Activated CD4-positive, CD25-positive, alpha-beta regulatory T cell treated with anti-CD3 and anti-CD28 coated beads, Interleukin-2, amount 50 U/mL, for 16 hours (primary cell): ENCODE measurements around the gene DNAH14.

Source experiments
- DNase-seq: peaks from one replicate; pipeline ENCODE4 v3.0.0-alpha.2; 2020; ENCODE audit warnings: low read depth, low spot score

DNAH14 gene

DNA sequence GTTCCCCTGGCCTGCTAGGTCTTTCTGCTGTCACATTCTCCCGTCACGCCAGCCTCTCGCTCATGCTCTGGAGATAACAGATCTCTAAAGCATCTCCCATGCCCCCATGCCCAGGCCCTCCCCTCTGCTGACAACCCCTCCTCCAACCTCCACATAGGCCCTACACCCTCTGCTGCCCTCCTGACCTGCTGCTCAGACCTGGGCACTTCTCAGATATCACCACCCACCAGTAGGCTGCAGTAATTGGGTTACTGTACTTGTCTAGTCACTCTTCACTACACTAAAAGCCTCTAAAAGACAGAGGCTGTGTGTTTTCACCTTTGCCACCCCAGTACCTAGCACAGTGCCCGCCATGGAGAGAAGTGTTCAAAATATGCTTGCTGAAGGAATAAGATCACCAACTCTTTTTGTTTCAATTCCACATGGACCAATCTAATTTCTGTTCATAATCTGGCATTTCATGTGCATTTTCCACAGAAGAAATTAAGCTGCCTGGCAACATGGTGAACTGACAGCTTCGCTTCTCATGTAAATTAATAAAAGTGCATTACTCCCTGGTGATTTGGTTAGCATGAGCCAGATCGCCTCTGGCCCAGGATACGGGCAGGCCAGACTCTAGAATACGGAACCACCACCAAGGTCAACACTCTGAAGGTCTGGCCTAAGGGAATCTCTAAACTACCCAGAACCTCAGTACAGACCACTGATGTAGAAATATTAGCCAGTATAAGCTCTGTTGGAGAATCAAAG lies 477.7 kb downstream of the DNAH14 start:
- DNase-seq, result no peak

DNA sequence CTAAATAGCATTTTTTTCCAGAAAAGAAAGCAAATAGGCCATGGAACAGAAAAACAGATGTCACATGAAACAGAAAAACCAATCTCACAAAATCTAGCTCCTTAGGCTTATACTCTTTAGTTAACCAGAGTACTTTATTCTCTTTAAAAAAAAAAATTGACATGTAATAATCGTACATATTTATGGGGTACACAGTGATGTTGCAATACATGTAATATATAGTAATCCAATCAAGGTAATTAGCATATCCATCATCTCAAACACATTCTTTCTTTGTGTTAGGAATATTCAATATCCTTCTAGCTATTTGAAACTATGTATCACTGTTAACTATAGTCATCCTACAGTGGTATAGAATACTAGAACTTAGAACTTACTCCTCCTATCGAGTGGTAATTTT lies 478.3 kb downstream of the DNAH14 start:
- no peak for DNase-seq

DNA sequence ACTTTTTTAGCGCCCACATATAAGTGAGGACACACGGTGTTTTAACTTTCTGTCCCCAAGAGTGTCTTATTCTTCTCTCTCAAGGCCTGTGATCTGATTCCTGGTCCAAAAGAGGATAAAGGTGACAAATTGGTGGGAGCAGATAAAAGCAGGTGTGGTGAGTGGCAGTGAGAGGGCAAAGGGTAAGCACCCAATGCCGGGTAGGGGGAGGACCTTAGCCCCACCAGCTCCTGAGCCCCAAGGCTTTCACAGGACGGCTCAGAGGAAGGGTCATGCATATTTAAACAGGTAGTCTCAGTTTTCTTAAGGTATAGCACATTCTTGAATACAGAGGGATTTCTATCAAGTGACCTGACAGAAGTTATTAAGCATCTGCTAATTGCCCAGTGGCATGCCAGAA lies 478.8 kb downstream of the DNAH14 start:
- DNase-seq, result no peak

- no peak for DNase-seq
These were observed 479.6 kb downstream of the DNAH14 start for GRCh38 chr1:225409051-225409450.

- no peak for DNase-seq
These were observed 480.6 kb downstream of the DNAH14 start for GRCh38 chr1:225410036-225410435.

- no peak for DNase-seq
These were observed 482.8 kb downstream of the DNAH14 start for GRCh38 chr1:225412321-225412720.

DNA sequence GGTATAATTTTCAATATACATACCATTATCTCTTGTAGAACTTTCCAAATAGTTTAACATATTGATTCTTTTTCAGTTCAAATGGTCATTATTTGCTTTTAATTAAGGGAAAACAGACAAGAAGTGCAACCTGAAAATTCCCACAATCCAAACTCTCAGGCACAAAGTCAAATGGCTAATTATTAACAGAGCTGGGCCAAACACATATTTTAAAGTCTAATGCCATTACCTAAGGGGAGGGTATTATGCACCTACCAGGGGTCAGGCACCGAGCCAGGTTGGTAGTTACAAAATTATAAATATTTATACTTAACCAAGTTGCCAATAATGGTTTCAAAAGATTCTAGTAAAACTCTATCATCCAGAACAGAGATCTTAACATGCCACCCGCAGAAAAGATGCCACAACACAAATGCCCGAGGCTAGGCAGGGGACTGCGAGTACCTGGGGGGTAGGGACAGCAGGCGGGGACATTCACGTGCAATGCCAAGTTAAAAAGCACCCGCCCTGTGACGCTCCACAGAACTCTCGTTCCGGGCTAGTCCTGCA lies 483.4 kb downstream of the DNAH14 start:
- no peak for DNase-seq

GRCh38 chr1:225413708-225414375 lies 484.4 kb downstream of the DNAH14 start:
- DNase-seq, result no peak

GRCh38 chr1:225415307-225415706 lies 485.8 kb downstream of the DNAH14 start:
- no peak for DNase-seq

GRCh38 chr1:225415967-225416745 lies 486.7 kb downstream of the DNAH14 start:
- DNase-seq, result no peak

DNA sequence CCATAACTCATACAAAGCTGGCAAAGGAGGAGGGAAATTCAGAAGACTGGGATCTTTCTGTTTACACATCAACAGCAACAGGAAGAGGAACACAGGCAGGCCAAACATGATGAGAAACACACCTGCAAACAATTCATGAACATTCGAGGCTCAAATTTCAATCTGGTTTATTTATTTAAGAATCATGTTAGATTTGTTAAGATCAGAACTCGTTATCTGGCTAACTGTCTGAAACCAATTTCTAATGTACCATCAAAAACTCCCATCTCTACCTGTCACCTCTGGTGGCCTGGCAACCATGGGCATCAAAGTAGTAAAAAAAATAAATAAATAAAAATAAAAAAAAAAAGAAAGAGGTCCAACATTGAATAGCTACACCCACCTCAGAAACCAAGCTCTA lies 488.6 kb downstream of the DNAH14 start:
- DNase-seq, result no peak

- no peak for DNase-seq
These were observed 489.1 kb downstream of the DNAH14 start for GRCh38 chr1:225418598-225418997.

DNA sequence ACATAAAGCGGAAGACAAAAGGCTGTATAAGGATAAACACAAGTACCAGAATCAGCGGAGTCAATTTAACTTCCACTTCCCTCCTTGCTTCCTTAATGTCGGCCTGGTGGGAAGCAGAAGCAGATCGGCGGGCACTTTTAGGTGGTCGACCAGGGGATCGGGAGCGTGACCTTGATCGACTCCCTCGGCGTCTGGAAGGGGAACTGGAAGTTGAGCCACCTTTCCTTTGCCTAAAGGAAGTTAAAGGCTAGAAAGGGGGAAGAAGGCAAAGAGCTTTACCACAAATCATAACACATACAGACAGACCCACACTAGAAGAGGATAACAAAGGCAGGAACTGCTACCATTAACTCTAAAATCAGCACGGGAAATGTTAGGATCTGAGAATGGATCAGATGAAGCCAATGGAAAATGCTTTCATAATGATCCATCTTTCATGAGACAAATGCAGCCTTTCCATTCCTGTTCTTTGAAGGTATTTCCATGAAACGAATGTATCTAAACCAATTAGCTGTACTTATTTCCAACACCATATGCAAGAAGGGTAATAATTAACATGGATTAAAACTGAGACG lies 492.6 kb downstream of the DNAH14 start:
- DNase-seq, result no peak

- DNase-seq, result no peak
These were observed 493.5 kb downstream of the DNAH14 start for GRCh38 chr1:225422795-225423517.

DNA sequence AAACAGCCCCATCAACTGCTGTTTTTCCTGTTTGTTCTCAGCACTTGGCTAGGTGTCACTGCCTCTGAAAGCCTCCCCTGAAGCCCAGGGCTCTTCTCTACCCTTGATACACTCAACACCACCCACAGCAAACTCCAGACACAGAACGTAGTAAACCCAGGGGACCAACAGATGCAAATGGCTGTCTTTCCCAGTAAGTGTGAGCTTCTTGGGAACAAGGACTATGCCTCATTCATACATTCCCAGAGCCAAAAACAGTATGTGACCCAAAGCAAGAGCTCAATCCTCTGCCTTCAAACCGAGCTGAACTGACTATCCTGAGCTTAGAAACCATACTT lies 494.0 kb downstream of the DNAH14 start:
- no peak for DNase-seq

DNA sequence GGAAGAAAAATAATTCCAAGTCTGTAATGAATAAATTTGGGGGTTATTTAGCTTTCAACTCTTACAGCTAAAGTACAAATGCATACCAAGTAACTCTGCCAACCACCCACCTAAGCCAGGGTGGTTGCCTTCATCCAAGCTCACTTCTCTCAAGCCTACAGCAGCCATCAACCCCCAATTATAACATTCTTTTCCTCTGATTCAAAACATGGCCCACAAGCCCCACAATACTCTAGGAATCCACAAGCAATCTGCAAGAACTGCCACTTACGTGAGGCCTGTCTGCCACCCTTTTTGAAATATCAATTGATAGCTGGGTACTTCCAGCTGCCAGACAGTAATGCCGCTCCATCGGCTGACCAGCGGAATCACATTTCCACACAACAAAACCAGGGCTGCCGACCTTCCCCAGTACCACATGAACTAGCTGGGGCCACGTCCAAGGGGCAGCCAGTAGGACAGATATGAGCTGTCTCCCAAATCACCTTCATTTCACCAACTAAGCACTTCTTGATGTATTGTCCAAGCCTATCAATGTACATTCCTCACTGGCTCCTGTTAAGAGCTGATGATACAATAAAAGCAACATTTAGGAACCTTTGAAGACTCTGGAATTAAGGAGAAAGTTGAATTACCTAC lies 495.2 kb downstream of the DNAH14 start:
- DNase-seq, result no peak

GRCh38 chr1:225425201-225425786 lies 495.8 kb downstream of the DNAH14 start:
- DNase-seq, result no peak

DNA sequence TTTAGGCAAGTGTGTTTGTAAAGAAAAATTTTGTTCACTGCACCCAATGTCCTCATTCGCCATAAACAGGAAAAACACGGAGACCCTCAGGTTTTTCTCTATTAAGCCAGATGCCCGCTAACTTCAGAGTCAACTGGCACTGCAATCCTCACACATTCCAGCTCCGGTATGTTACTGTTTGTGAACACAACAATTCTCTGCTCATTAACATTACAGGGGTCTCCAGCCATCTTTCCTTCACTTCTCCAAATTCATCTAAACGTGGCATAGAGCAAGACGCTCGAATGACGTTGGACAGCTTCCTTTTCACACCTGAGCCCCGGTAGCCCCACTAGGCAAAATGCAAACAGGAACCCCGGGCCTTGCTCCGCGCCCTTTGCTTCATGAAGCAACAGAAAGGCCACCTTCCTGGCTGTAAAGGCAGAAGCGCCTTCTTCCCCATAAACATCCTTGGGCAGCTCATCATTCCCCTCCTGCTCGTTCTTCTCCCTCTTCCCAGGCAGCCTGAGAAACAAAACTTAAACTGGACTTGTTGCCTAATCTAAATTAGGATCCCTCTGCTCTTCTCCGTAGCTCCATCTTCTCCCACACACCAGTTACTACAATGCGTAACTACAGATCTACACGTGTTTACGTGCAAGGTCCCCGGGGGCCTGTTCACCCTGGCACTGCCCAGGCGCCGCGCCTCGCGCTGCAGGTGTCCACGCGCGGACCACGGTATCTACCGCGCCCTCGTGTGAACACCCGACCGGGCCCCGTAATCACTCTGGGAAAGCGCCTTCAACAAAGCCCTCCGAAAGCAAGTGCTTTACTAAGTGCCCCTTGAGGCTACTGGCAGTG lies 497.1 kb downstream of the DNAH14 start:
- DNase-seq, result no peak

- peak; percentile 21 for DNase-seq
These were observed 498.0 kb downstream of the DNAH14 start, which contains the start of gene LBR for GRCh38 chr1:225427235-225428067. Gene LBR (minus strand): TSS chr1:225428038. CDS start chr1:225424075, 3,963 bp downstream.
